HL-60 (cell line): Measurements from ENCODE around the gene HOXB2.
"Not testable (repeated sequence)": the region's sequence is repeated elsewhere in the genome, so short reads cannot be mapped to it uniquely, and the experiment has no call there.

Experiments used
- DNase-seq, 2 experiments: peaks; one replicate each; pipeline ENCODE4 v3.0.0-alpha.2; 2010 to 2020; ENCODE audit warnings: low read depth in 1 of 2, low spot score in 1 of 2
- H3K27ac ChIP-seq: fragments of 250-450 bp; sonication (Bioruptor Pico); replicated peaks from 2 replicates; pipeline ENCODE4 v1.5.1; 2020; ENCODE audit warnings: mild to moderate bottlenecking, moderate library complexity
- H3K27me3 ChIP-seq: fragments of 250-450 bp; sonication (Bioruptor Pico); 2 replicates; pipeline ENCODE4 v1.5.1; 2021; ENCODE audit warnings: mild to moderate bottlenecking, moderate library complexity; ENCODE audit not compliant: insufficient read depth, poor library complexity, severe bottlenecking
- H3K4me3 ChIP-seq: replicated peaks from 2 replicates; pipeline ENCODE4 v1.5.1; 2011; ENCODE audit warnings: mild to moderate bottlenecking, control low read depth, low read length; ENCODE audit not compliant: insufficient read depth
- CTCF ChIP-seq: IDR thresholded peaks from one replicate; pipeline ENCODE4 v1.5.1; 2011; ENCODE audit warnings: low read length, control low read depth, inconsistent platforms; ENCODE audit not compliant: insufficient read depth
- GABPA ChIP-seq: IDR thresholded peaks from 2 replicates; pipeline ENCODE4 v1.6.1; 2012; ENCODE audit warnings: low read depth
- POLR2AphosphoS5 ChIP-seq: IDR thresholded peaks from 2 replicates; pipeline ENCODE4 v1.6.1; 2012; ENCODE audit warnings: low read depth
- REST ChIP-seq: IDR thresholded peaks from 2 replicates; pipeline ENCODE4 v1.6.1; 2012; ENCODE audit warnings: low read depth; ENCODE audit not compliant: insufficient replicate concordance
- SPI1 ChIP-seq: IDR thresholded peaks from 2 replicates; pipeline ENCODE4 v1.6.1; 2012; ENCODE audit warnings: low read depth, mild to moderate bottlenecking, borderline replicate concordance

Gene HOXB2

GRCh38 chr17:48539177-48539576 lies 5.7 kb downstream of the HOXB2 start:
- TF ChIP-seq POLR2AphosphoS5 (no peak), REST (no peak), CTCF (no peak), SPI1 (no peak), GABPA (no peak)
- peaks cover 47% of the 10 kb centered on the region for H3K27me3 ChIP-seq
- no peak for DNase-seq
- H3K4me3 ChIP-seq, result no peak overlapping the region
- H3K27ac ChIP-seq, result no peak overlapping the region

- DNase-seq, result no peak
- TF ChIP-seq REST, result no peak
- no peak for TF ChIP-seq SPI1
- no peak for TF ChIP-seq CTCF
- no peak for TF ChIP-seq POLR2AphosphoS5
- no peak for TF ChIP-seq GABPA
- Histone ChIP-seq H3K27me3 (peaks cover 29% of the 10 kb centered on the region), H3K27ac (no peak overlapping the region), H3K4me3 (no peak overlapping the region)
Measured at GRCh38 chr17:48537316-48537715, 7.6 kb downstream of the HOXB2 start.

GRCh38 chr17:48535793-48536559 lies 8.9 kb downstream of the HOXB2 start:
- peaks cover 18% of the 10 kb centered on the region for H3K27me3 ChIP-seq

GRCh38 chr17:48532261-48532660 lies 12.6 kb downstream of the HOXB2 start:
- Histone ChIP-seq H3K27ac (no peak overlapping the region), H3K4me3 (no peak overlapping the region), H3K27me3 (peaks cover 6% of the 10 kb centered on the region)
- no peak for TF ChIP-seq CTCF
- no peak for TF ChIP-seq GABPA
- TF ChIP-seq POLR2AphosphoS5, result no peak
- TF ChIP-seq REST, result no peak
- no peak for TF ChIP-seq SPI1
- no peak for DNase-seq

More at GRCh38 chr17:48535793-48536559, 8.9 kb downstream of the HOXB2 start:
- H3K27ac ChIP-seq, DNase-seq, H3K4me3 ChIP-seq: not testable (repeated sequence)
